OCI-LY1 (cell line): ENCODE results near the gene PRKG1.

Source experiments
- EZH2 ChIP-seq: fragments of 200-600 bp; sonication (generic), shearing (Covaris generic); IDR thresholded peaks from 2 replicates; pipeline ENCODE4 v1.8.0; 2017; ENCODE audit warnings: borderline replicate concordance, mixed run types, mild to moderate bottlenecking, antibody characterized with exemption, low read length, moderate library complexity, mixed read lengths
- TF ChIP-seq, protein P1 (sequence below): fragments of 200-600 bp; sonication (generic), shearing (Covaris generic); IDR thresholded peaks from 2 replicates; pipeline ENCODE4 v1.5.1; 2017; ENCODE audit warnings: mild to moderate bottlenecking, antibody characterized with exemption, low read length, moderate library complexity, mixed read lengths

- no peak for TF ChIP-seq EZH2
- TF ChIP-seq, protein P1, sequence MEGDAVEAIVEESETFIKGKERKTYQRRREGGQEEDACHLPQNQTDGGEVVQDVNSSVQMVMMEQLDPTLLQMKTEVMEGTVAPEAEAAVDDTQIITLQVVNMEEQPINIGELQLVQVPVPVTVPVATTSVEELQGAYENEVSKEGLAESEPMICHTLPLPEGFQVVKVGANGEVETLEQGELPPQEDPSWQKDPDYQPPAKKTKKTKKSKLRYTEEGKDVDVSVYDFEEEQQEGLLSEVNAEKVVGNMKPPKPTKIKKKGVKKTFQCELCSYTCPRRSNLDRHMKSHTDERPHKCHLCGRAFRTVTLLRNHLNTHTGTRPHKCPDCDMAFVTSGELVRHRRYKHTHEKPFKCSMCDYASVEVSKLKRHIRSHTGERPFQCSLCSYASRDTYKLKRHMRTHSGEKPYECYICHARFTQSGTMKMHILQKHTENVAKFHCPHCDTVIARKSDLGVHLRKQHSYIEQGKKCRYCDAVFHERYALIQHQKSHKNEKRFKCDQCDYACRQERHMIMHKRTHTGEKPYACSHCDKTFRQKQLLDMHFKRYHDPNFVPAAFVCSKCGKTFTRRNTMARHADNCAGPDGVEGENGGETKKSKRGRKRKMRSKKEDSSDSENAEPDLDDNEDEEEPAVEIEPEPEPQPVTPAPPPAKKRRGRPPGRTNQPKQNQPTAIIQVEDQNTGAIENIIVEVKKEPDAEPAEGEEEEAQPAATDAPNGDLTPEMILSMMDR = no peak
These were observed 104.3 kb downstream of the PRKG1 start for GRCh38 chr10:51178634-51179033.
